Skin epidermis (tissue), 12 donors: Measurements from ENCODE around the gene PGGT1B.
"Not testable (repeated sequence)": the region's sequence is repeated elsewhere in the genome, so short reads cannot be mapped to it uniquely, and the experiment has no call there.

Source experiments
- H3K27ac ChIP-seq, 21 experiments: fragments of 200-600 bp; sonication (generic) in 11 of 21; one replicate each; pipeline ENCODE4 v1.5.0; 2020; ENCODE audit warnings: mild to moderate bottlenecking in 3 of 21, inconsistent platforms in 2 of 21, moderate library complexity in 2 of 21
- H3K4me3 ChIP-seq, 7 experiments: fragments of 200-600 bp; sonication (generic) in 2 of 7; one replicate each; pipeline ENCODE4 v1.5.0; 2020; ENCODE audit warnings: inconsistent platforms in 2 of 7, mild to moderate bottlenecking in 2 of 7, moderate library complexity in 1 of 7

The PGGT1B gene

DNA sequence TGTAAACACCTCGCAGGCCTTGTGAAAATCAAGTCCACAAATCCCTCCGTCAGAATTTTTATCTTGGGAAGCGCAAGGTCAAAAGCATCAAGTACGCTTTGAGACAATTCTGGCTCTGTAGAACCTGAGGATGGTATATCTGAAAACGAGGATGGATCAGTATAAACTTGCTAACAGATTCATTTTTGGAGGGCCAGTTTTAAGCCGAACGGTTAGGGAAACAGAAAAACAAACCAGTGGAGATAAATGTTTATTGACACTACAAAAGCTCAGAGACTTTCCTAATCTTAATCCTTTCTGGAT, 352 bp upstream of the PGGT1B start:
- Histone ChIP-seq H3K4me3 (peak overlapping the region; percentile 78 to 98 (median 92)), H3K27ac (peak overlapping the region in 20 of 21 experiments; percentile 82 to 96 (median 90))

DNA sequence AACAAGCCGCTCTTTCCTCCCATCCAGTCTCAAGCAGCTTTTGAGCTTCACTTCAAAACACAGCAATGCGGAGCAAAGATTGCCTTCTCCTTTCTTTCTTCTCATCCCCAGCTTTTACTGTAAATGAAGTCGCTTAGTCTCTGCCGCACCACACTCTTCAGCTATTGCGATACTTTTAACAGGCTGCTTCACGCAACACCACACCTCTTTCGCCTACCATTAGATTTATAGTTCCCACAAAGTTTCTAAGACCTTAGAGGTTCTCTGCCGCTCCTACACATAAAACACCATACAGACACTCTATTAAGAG, 711 bp downstream of the PGGT1B start:
- Histone ChIP-seq H3K4me3 (peak overlapping the region; percentile 78 to 98 (median 92)), H3K27ac (peak overlapping the region in 19 of 21 experiments; percentile 84 to 96 (median 90))

DNA sequence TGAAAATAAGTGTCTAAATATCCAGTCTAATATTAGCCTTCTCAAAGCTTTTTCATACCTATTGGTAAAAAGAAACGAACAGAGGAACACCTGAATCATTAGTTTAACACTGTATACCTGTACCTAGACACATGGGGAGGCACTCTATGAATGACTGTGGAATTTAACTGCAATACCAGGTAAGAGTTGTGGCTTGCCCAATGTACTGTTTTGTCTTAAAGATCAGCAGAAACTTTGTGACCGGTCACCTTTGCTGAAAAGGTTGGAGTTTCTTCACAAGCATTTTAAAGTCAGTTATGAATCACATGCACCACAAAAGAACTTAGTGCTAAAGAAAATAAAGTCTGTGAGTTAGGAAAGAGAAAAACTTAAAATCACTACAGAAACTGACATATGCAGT, 2.4 kb downstream of the PGGT1B start:
- Histone ChIP-seq H3K27ac (no peak overlapping the region), H3K4me3 (no peak overlapping the region)

DNA sequence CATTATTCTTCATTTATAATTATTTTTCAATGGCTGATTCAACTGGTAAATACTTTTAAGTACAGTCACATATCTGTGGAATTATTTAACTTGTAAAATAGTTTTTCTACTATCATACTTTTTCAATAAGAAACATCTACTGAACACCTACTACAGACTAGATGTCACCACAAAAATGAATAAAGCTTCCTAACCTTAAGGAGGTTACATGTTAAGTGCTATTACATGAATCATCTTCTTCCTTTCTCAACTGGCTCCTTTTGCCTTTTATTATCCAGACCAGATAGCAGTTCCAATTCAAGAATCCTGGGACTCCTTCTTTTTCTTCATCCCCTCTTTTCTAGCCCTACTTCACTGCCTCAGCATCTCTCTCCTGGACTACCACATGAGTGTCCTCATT, 4.7 kb downstream of the PGGT1B start:
- Histone ChIP-seq H3K27ac (no peak overlapping the region), H3K4me3 (no peak overlapping the region)

DNA sequence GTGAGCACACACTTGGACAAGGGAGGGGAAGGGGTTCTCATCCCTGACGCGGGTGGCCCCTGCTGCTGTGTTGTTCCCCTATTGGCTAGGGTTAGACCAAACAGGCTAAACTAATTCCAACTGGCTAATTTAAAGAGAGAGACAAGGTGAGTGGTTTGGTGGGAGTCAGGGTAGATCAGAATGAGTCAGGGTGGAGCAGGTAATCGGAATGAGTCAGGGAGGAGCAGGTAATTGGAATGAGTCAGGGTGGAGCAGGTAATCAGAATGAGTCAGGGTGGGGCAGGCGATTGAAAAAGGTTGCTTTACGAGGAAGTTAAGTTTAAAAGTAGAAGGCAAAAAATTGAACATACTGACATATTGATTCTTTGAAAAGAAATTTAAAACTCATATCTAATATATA, 13.3 kb downstream of the PGGT1B start:
- not testable (repeated sequence) for H3K27ac ChIP-seq, H3K4me3 ChIP-seq

DNA sequence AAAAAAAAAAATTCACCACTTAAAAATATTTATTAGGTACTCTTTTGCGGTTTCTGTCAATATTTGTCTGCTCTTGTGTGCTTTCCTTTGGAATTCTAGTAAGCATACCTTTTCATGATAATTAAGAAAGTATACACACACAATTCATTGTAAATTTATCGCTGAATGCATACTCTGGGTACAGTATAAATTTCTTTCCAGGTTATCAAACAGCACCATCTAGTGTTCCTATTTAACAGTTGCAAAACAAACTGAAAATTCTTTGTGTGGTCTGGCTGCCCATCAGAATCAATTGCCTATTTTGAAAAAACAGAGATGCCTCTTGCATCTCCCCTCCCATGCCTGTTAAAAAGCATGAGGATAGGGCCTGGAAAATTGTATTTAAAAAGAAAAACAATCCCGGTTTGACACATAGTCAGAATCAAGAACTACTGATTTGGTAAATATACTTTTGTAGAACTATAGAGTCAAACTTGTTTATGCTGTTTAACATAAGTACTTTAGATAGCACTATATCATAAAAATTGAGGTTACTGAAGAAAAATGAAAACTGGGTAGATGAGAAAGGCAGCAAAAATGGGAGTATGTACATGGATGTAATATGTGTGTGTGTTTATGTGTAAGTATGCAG, 16.2 kb downstream of the PGGT1B start:
- Histone ChIP-seq H3K27ac (no peak overlapping the region), H3K4me3 (no peak overlapping the region)

DNA sequence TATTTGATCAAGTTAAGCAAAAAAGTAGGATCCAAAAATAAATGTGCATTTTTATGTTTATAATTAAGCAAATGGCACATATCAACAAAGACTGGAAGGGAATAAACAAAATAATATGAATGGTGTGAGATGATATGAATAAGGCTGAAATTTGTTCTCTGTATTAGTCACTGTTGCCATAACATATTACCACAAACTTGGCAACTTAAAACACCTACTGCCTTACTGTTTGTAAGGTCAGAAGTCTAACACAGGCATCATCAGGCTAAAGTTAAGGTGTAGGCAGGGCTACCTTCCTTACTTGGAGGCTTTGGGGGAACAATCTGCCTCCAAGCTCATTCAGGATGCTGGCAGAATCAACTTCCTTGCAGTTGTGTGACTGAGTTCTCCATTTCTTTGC, 19.3 kb downstream of the PGGT1B start:
- no peak overlapping the region for H3K27ac ChIP-seq

DNA sequence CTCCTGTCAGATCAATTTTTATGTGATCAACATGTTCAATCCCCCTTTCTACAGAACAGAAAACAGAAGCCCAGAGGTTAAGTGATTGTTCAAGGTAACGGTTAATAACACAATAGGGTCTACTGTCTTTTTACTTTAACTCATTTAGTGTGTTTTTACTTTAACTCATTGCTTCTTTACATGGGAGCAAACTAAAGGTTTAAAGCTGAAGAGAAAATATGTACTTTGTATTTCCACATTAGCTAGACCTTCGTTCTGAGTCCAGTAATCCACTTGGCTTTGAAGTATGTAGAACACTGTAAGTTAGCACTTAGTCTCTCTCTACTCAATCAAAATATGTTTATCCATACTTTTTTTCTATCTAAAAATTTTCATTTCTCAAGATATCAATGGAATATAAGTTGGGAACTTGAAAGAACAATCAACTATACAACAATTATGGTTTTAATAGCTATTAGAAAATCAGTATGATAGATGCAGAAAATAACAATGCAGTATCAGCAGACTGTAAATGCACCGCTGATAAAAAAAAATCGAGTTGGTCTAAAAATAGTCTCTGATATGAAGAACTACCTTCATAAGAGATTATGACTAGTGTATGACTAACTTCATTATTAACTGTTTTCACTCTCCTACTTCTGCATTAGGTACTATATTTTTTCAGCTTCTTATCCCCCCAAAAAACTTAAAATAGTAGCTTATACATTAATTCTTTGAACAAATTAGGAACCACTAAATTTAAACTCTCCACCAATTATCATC, 20.6 kb downstream of the PGGT1B start:
- Histone ChIP-seq H3K4me3 (no peak overlapping the region), H3K27ac (no peak overlapping the region)

More for the DNA sequence above, 19.3 kb downstream of the PGGT1B start:
- no peak overlapping the region for H3K4me3 ChIP-seq

DNA sequence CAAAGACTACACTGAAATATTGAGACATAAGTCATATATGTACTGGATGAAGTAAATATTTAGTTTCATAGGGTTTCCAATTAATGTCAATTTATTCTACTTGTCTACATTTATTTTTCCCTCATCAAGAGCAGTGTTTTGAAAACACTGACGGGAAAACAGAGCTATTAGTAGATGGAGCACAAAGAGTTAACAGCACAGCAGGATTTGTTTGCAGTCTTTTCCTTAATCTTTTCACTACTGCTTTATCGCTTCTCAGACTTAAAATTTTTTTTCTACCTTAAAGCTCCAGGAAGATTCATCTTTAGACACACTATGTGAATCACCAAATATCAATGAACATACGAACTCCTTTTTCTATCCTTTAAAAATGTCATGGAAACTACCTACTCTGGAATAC, 25.6 kb downstream of the PGGT1B start:
- no peak overlapping the region for H3K27ac ChIP-seq
- no peak overlapping the region for H3K4me3 ChIP-seq

DNA sequence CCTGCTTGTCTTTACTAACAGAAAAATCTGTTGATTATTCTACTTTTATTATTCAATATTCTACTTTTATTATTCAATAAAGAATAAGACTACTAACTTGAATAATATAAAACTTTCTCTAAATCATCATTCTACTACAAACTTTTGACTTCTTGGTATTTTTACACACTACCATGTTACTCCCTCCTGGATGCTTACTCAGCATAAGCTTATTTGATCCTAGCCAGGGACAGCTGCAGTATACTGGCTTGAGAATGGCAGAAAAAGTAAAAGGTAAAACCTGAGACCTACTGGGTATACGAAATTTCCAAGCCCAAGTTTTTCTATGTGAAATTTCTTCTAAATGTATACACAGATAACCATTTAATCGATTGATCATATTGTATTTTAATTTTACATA, 26.1 kb downstream of the PGGT1B start:
- Histone ChIP-seq H3K27ac (no peak overlapping the region), H3K4me3 (no peak overlapping the region)

DNA sequence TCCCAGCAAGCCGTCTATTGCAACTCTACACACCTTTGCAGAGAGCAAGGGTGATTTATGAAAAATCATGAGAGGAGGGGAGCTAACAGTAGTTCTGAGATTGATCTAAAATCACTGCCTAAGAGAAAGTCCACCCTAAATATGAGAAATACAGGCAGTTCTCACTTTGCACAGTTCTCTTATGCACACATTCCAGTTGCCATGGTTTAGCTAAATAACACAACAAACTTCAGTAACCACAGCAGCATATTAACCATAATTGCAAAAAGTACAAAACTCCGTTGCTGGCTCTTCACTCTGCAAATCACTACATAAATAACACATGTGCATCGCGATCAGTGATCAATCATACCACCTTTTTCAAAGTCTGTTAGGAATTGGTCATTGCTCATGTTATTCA, 31.1 kb downstream of the PGGT1B start:
- H3K27ac ChIP-seq, result no peak overlapping the region
- H3K4me3 ChIP-seq, result no peak overlapping the region

DNA sequence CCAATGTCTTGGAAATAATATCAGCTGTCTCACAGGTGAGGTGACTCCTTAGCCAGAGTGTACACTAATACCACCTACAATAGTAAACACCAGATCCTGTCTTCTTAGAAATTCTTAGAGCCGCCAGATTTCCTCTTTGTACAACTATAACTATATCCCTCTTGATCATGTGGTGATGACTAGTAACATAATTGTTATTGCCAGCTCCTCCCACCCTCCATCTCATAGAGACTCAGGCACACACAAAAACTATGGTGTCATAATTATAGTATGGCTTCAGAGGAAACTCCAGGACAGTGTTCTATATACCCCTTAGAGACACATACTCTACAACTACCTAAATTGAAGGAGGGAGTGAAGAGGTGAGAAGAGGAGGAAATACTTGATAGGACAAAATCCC, 33.1 kb downstream of the PGGT1B start:
- Histone ChIP-seq H3K4me3 (no peak overlapping the region), H3K27ac (no peak overlapping the region)

DNA sequence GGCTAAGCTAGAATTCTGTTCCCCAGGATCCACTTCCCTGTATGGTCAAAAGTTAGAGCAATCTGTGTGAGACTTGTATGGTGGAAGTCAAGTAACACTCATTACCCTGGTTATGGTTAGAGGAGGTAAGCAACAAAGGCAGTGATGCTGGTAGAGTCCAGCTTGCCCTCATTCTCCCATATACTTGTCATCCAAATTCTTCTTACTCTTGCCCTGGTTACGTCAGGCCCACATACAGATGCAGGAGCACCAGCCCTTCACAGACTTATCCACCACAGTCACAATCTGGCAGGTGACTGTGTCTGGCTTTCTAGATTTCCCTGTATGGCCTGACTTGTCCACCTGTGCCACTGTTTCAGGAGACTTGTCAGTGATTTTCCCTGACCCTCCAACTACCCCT, 35.4 kb downstream of the PGGT1B start:
- no peak overlapping the region for H3K4me3 ChIP-seq
- no peak overlapping the region for H3K27ac ChIP-seq

DNA sequence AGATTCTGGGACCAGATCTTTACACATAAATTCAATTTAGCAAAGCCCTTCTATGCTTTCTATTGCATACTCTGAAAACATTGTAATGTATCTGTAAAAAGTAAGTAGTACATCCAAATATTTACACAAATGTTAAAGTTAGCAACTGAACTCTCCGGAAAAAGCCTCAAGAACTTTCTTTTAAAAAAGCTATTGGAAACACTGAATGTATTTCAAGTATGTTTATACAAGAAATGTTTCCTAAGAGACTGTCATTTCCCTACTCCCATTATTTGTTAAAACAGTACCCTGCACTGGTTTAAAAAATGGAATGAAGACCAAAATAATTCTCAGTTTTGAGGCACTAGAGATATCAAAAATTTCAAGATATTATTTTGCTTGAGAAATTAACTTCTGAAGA, 48.1 kb downstream of the PGGT1B start:
- Histone ChIP-seq H3K4me3 (no peak overlapping the region), H3K27ac (no peak overlapping the region)

DNA sequence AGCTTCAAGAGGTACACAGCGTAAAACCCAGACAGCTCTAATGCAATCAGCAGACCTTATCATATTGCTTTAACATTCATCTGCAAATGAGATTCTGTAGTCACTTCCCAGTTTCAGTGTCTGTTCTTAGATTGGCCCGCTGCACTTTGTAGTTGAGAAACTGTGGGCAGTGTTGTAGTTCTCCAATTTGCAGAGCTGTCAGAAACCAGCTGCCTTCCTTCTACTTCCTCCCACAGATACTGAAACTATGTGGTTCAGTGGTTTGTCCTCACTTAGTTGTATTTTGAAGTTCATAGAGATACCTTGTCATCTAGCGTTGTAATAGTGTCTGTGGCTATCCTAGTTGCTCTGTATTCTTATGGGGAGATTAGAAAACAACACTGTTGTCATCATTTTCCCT, 53.4 kb downstream of the PGGT1B start:
- H3K27ac ChIP-seq, result peak overlapping the region in 1 of 21 experiments; percentile 26
- no peak overlapping the region for H3K4me3 ChIP-seq

DNA sequence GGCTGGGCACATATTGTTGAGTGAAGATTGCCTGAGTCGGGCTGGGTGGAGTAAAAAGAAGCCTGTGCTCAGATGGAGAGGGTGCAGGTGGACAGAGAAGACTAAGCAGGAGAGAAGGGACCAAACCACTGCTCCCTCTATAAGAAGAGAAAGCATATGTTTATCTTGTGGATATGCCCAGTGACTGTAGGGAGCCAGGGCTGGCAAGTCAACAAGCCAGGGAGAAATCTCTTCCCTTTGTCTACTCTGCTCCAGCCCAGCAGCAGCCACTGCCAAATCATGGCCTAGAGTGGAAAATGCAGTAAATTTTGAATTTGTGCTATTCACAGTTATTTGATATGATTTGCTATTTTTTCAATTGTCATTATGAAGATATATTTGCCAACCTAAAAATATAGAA, 59.7 kb downstream of the PGGT1B start:
- H3K27ac ChIP-seq, result no peak overlapping the region
- no peak overlapping the region for H3K4me3 ChIP-seq

DNA sequence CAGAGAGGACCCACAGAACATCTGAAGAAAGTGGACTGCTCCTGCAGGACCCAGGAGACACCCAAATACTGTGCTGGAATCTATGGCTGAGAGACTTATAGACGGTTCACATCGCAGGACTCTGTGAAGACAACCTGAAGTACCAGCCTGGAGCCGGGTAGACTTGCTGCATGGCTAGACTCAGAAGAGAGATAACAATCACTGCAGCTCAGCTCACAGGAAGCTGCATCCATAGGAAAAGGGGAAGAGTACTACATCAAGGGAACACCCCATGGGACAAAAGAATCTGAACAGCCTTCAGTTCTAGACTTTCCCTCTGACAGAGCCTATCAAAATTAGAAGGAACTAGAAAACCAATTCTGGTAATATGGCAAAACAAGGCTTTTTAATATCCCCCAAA, 66.5 kb downstream of the PGGT1B start:
- H3K4me3 ChIP-seq, result no peak overlapping the region
- H3K27ac ChIP-seq, result no peak overlapping the region

DNA sequence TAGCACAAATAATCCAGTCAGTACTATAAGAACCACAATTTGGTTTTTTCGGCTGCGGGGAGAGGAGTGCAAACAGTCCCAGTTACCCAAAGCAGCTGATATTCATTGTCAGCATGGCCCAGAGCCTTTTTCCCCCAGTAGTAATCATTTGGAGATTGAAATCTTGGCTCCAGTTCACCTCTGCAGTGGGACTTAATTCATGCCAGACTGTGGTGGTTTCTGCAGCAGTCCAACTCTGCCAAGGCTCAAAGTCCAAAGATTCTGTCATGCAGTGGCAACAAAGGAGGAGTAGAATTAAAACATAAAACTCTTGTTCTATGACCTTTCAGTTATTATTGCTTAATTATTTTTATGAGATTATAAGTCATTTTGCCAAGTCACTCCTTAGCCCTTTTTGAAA, 68.0 kb downstream of the PGGT1B start:
- Histone ChIP-seq H3K4me3 (no peak overlapping the region), H3K27ac (no peak overlapping the region)

DNA sequence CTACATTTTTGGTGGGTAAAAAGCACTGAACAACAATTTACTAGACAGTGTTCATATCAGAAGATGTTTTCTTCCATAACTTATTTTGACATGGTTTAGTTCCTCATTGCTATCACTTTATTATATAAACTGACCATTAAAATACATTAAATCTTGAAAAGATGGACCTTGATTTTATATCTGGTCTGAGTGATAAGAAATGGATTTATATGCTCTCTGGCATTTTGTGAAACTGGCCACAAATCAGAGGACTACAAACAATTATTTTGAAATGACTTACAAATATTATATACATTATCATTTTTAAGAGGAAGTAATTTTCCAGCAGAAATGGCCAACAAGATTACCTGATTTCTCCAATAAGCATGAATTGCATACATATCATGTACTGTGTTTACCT, 69.4 kb downstream of the PGGT1B start:
- Histone ChIP-seq H3K27ac (no peak overlapping the region), H3K4me3 (no peak overlapping the region)

DNA sequence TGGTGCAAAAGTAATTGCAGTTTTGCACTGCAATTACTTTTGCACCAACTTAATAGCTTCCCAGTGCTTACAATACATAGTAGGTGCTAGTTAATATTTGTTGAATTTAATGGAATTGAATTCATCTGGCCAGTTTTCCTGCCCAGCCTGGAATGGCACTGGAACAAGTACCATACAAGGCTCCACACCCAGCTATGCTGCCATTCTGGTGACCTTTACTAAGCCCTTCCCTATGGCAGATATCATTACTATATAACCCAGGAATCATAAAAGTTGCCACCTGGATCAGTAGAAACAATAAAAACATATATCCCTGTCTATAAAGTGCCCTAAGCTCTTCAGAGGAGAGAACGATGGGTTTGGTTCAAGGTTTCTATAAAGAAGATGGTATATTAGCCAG, 70.6 kb downstream of the PGGT1B start:
- Histone ChIP-seq H3K27ac (no peak overlapping the region), H3K4me3 (no peak overlapping the region)

DNA sequence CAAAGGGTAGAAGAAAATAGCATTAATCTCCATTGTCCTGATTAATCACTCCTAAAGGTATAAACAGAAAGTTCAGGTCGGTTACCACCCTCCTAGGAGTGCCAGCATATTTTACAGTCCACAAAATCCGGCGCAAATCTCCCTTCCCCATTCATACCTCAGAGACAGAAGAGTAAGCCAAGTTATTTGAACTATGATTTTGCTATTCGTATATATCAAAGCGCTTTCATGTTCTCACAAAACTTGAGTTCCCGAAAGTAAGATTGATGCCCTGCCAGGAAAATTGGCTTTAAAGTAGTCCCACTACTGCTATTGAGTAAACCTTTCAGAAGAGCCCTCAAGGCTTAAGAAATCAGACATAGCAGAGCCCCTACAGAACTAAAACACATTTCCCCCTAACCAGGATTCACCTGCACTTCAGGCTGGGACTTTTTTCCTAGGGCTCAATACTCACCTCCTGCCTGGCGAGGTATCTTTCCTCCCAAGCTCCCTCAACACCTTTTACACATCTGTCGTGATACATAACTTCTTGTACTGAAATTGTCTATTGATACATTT, 71.1 kb downstream of the PGGT1B start:
- H3K27ac ChIP-seq, result no peak overlapping the region
- no peak overlapping the region for H3K4me3 ChIP-seq

DNA sequence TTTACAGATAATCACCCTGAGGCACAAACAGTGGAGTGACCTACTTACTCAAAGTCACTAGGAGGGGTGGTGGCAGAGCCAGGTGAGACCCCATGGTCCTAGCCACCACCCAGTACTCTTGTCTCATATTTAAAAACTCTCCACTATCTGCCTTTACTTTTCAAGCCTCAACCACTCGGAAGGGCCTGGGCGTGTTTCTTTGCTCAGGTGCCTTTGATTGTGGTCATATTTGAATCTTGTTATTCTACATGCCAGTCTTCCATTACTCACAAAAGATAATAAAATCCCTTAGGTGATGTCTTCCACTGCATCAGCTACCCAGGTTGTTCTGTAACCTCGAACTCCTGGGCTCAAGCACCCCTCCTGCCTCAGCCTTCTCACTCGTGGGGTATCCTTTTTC, 72.3 kb downstream of the PGGT1B start:
- no peak overlapping the region for H3K27ac ChIP-seq
- H3K4me3 ChIP-seq, result no peak overlapping the region
